ENCODE data around the gene KCNH2.

DNA sequence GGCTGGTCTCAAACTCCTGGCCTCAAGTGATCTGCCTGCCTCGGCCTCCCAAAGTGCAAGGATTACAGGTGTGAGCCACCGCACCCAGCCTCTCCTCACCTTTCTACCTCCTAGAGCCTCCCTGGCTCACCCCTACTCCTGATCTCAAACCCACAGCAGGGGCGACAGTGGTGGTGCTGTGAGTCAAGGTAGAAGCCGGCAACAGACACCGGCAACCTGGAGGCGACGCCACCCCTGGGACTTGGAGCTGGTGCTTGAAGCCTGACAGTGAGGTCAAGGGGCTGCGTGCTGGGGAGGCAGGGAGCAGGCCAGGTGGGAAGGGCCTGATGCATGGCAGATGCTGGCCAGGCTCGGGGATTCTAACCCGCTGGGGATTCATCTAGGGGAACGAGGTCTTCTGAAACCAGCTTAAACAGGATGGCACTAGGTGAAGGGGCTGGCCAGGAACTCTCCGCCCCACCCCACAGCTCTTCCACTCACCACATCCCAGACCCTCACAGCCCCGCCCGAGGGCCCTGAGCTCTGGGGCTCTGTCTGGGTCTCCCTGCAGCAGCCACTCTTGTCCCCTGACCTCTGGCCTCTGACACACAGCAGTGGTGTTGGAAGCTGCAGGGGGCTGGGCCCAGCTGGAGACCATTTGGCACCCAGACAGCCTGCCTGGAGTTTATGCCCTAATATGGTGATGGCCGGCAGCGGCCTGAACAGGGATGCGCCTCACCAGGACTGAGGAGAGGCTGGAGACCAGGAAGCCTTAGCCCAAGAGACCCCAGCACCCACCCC is 16.4 kb downstream of the KCNH2 start:
- TF ChIP-seq POLR2A (IDR thresholded peaks at IDR 0.05; ENCODE audit: low read depth, low read length) = no peak
- TF ChIP-seq SPI1 (IDR thresholded peaks at IDR 0.05; ENCODE audit: low read depth, low read length) = no peak
- TF ChIP-seq POLR2AphosphoS5 (IDR thresholded peaks at IDR 0.05; ENCODE audit: low read depth, low read length) = no peak
- no peak for TF ChIP-seq POU2F2 (IDR thresholded peaks at IDR 0.05; ENCODE audit: low read depth, low read length)
- TF ChIP-seq TAF1 (IDR thresholded peaks at IDR 0.05; ENCODE audit: low read depth, low read length) = no peak
